Gastrocnemius medialis (tissue), 4 donors: ENCODE data around the gene LARGE1.

Source experiments
- POLR2A ChIP-seq, 2 donors: fragments of 450-650 bp; IDR thresholded peaks; one replicate each; pipeline ENCODE4 v1.6.1; 2017; ENCODE audit warnings: antibody characterized with exemption in 2 of 2, mild to moderate bottlenecking in 2 of 2, moderate library complexity in 2 of 2
- TF ChIP-seq, protein P1 (sequence below), 5 experiments: fragments of 450-650 bp in 3 of 5; fragments of 200-600 bp in 2 of 5; sonication (generic) in 2 of 5; IDR thresholded peaks in 4 of 5; conservative IDR thresholded peaks in 1 of 5; 1 replicate in 4 of 5; 2 replicates in 1 of 5; pipeline ENCODE4 v1.5.1; 2016 to 2019; ENCODE audit warnings: antibody characterized with exemption in 5 of 5, mild to moderate bottlenecking in 3 of 5, moderate library complexity in 3 of 5

DNA sequence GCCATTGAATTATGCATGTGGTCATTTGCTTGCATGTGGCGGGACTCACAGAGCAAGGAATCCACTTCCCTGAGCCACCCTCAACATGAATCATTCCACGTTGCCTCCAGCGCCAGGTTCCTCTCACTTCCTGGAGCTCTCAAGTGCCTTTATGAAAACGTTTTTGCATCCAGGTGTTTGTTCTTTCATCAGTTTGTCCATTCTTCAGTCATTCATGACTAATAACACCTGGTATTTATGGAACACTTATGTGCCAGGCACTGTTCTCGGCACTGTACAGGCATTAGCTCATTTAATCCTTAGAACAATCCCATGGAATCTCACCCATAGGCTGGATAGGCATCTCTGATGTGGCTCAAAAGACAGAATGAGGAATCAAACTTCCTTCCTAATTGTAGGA lies 606.0 kb downstream of the LARGE1 start:
- TF ChIP-seq, protein P1, sequence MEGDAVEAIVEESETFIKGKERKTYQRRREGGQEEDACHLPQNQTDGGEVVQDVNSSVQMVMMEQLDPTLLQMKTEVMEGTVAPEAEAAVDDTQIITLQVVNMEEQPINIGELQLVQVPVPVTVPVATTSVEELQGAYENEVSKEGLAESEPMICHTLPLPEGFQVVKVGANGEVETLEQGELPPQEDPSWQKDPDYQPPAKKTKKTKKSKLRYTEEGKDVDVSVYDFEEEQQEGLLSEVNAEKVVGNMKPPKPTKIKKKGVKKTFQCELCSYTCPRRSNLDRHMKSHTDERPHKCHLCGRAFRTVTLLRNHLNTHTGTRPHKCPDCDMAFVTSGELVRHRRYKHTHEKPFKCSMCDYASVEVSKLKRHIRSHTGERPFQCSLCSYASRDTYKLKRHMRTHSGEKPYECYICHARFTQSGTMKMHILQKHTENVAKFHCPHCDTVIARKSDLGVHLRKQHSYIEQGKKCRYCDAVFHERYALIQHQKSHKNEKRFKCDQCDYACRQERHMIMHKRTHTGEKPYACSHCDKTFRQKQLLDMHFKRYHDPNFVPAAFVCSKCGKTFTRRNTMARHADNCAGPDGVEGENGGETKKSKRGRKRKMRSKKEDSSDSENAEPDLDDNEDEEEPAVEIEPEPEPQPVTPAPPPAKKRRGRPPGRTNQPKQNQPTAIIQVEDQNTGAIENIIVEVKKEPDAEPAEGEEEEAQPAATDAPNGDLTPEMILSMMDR (IDR thresholded peaks at IDR 0.05 in 4 of 5, conservative IDR thresholded peaks at IDR 0.05 in 1 of 5) = no peak
- no peak for TF ChIP-seq POLR2A (IDR thresholded peaks at IDR 0.05)
